Suprapubic skin (tissue), 4 donors: ENCODE measurements around the gene SLX9. TPM values are rescaled to one million over a fixed set of nuclear protein-coding genes. Genes with fewer than 3 reads are reported as not detected.

ENCODE experiments used
- DNase-seq, 2 donors: peaks; one replicate each; pipeline ENCODE4 v3.0.0-alpha.2; 2019; ENCODE audit warnings: low spot score in 2 of 2
- H3K27ac ChIP-seq: fragments of 200-600 bp; sonication (generic); one replicate; pipeline ENCODE4 v1.5.1; 2019
- H3K27me3 ChIP-seq: fragments of 200-600 bp; sonication (generic); one replicate; pipeline ENCODE4 v1.5.1; 2019
- H3K36me3 ChIP-seq: fragments of 200-600 bp; sonication (generic); one replicate; pipeline ENCODE4 v1.5.1; 2019
- H3K4me1 ChIP-seq: fragments of 200-600 bp; sonication (generic); one replicate; pipeline ENCODE4 v1.5.1; 2019
- H3K4me3 ChIP-seq: fragments of 200-600 bp; sonication (generic); one replicate; pipeline ENCODE4 v1.5.1; 2019; ENCODE audit warnings: mild to moderate bottlenecking
- H3K9me3 ChIP-seq: fragments of 200-600 bp; sonication (generic); one replicate; pipeline ENCODE4 v1.5.1; 2019
- EP300 ChIP-seq: sonication (generic); formaldehyde crosslinking; IDR thresholded peaks from one replicate; pipeline ENCODE4 v1.6.1; 2017; ENCODE audit warnings: antibody characterized with exemption
- POLR2A ChIP-seq, 2 donors: fragments of 450-650 bp; IDR thresholded peaks; one replicate each; pipeline ENCODE4 v1.6.1; 2017; ENCODE audit warnings: antibody characterized with exemption in 2 of 2, mild to moderate bottlenecking in 2 of 2, moderate library complexity in 2 of 2
- POLR2AphosphoS5 ChIP-seq, 3 donors: sonication (generic); formaldehyde crosslinking; IDR thresholded peaks; one replicate each; pipeline ENCODE4 v1.6.1; 2017; ENCODE audit warnings: antibody characterized with exemption in 3 of 3
- WGBS: methylation state at CpG from one replicate; pipeline ENCODE4 v1.1.5; 2018; 5-methylcytosine and 5-hydroxymethylcytosine counted together
- total RNA-seq, 4 donors: library from RNA; depleted of rRNA; stranded (reverse); fragments of >200 nt; gene quantifications; one replicate each; pipeline ENCODE4 v1.1.0, GENCODE V29; 2016
- TF ChIP-seq, protein P1 (sequence below), 2 donors: fragments of 200-600 bp in 1 of 2; fragments of 450-650 bp in 1 of 2; sonication (generic) in 1 of 2; IDR thresholded peaks; one replicate each; pipeline ENCODE4 v1.5.1; 2016 to 2019; ENCODE audit warnings: antibody characterized with exemption in 2 of 2, mild to moderate bottlenecking in 1 of 2, moderate library complexity in 1 of 2

The SLX9 gene
- total RNA-seq, 4 donors from 2014 or later: 13.4 to 16.9 (median 14.4) TPM

DNA sequence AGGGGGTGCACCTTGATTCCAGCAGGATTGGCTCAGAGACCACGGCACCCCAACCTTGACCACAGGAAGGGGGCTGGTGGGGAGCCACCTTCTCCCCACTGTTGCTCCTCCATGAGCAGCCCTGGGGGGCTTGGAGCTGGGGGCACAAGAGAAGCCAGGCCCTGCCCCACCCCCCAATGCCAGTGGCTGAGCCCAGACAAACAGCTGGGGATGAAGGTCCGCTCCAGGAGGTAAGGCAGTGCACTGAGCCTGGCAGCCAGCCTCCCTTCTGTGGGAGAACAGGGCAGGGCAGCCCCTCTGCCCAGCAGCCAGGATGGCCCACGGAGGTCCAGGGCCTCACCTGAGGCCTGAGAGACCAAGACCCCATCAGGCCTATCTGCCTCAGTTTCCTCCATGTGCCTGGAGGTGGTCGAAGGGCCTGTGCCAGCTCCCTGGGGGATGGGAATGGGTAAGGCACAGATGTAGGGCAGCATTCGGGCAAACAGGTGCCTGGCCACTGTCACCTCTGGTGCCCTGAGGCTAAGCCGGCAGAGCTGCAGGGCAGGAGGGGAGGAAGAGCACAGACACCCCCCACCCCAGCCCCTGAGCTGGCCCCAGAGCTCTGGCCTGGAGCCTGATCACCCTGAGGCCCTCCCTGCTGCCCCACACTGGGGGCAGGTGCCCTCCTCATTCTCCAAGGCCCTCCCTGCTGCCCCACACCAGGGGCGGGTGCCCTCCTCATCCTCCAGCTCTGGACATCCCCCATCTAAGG lies 26.2 kb upstream of the SLX9 start:
- no peak overlapping the region for H3K4me3 ChIP-seq
- H3K27me3 ChIP-seq: peaks cover 4% of the 10 kb centered on the region
- TF ChIP-seq POLR2AphosphoS5 (IDR thresholded peaks at IDR 0.05): no peak
- no peak for TF ChIP-seq POLR2A (IDR thresholded peaks at IDR 0.05)
- TF ChIP-seq, protein P1, sequence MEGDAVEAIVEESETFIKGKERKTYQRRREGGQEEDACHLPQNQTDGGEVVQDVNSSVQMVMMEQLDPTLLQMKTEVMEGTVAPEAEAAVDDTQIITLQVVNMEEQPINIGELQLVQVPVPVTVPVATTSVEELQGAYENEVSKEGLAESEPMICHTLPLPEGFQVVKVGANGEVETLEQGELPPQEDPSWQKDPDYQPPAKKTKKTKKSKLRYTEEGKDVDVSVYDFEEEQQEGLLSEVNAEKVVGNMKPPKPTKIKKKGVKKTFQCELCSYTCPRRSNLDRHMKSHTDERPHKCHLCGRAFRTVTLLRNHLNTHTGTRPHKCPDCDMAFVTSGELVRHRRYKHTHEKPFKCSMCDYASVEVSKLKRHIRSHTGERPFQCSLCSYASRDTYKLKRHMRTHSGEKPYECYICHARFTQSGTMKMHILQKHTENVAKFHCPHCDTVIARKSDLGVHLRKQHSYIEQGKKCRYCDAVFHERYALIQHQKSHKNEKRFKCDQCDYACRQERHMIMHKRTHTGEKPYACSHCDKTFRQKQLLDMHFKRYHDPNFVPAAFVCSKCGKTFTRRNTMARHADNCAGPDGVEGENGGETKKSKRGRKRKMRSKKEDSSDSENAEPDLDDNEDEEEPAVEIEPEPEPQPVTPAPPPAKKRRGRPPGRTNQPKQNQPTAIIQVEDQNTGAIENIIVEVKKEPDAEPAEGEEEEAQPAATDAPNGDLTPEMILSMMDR (IDR thresholded peaks at IDR 0.05): no peak
- TF ChIP-seq EP300: no peak
- H3K36me3 ChIP-seq: no peaks in the 10 kb centered on the region
- DNase-seq: no peak
- no peak overlapping the region for H3K27ac ChIP-seq
- 81% methylated on average over 4 of the region's 7 CpGs for WGBS
- peaks cover 39% of the 10 kb centered on the region for H3K4me1 ChIP-seq
- no peaks in the 10 kb centered on the region for H3K9me3 ChIP-seq

DNA sequence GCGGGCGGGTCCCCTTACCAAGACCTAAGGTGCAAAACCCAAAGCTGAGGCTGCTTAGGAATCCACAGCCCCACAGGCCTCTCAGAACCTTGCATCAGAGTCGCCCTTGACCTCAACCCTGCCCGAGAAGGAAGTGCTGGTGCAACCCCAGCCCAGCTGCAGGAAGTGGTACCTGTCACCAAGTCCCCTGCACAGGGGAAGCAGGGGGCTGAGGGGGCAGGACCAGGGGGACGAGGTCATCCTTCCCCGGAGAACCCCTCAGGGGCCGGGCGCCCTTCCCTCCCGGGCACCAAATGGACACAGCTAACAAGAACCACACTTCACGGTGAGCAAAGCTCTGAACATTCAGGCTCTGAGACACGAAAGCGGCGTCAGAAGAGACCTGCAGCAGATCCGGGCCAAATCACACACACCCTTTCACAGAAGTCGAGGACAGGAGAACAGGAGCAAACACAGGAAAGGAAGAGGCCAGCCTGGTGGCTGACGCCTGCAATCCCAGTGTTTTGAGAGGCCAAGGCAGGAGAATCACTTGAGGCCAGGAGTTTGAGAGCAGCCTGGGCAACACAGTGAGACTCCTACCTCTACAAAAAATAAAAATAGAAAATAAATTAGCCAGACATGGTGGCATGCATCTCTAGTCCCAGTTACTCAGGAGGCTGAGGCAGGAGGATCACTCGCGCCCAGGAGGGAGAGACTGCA lies 25.5 kb upstream of the SLX9 start:
- DNase-seq: no peak
- H3K27ac ChIP-seq: no peak overlapping the region
- TF ChIP-seq, protein P1 (IDR thresholded peaks at IDR 0.05): no peak
- TF ChIP-seq POLR2AphosphoS5 (IDR thresholded peaks at IDR 0.05) (no peak), POLR2A (IDR thresholded peaks at IDR 0.05) (no peak), EP300 (no peak)
- no peak overlapping the region for H3K4me3 ChIP-seq
- WGBS: 79% methylated on average over 15 of the region's 18 CpGs
- H3K9me3 ChIP-seq: no peaks in the 10 kb centered on the region
- no peaks in the 10 kb centered on the region for H3K36me3 ChIP-seq
- H3K27me3 ChIP-seq: peaks cover 5% of the 10 kb centered on the region
- peaks cover 39% of the 10 kb centered on the region for H3K4me1 ChIP-seq

DNA sequence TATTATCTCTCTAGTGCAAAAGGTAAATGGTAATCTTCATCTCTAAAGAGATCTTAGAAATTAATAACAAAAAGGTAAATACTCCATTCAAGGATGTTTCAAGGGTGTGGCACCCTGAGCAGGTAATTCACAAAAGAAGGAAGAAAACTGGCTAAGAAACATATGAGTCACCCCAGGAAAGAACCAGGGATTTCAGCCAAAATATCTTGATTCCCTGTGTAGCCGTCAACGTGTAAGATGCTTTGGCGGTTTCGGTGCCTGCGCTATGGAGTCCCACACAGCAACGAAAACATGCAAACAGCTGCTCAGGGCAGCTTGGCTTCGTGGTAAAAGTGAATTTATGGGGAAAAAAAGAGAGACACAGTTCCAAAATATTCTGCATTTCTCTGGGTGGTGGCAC lies 22.9 kb upstream of the SLX9 start:
- 33% methylated on average over 7 of the region's 7 CpGs for WGBS
- DNase-seq: no peak
- Histone ChIP-seq H3K27me3 (peaks cover 17% of the 10 kb centered on the region), H3K27ac (no peak overlapping the region), H3K4me1 (peaks cover 20% of the 10 kb centered on the region), H3K4me3 (no peak overlapping the region), H3K36me3 (no peaks in the 10 kb centered on the region), H3K9me3 (no peaks in the 10 kb centered on the region)
- TF ChIP-seq POLR2A (IDR thresholded peaks at IDR 0.05) (no peak), POLR2AphosphoS5 (IDR thresholded peaks at IDR 0.05) (no peak), EP300 (no peak)
- TF ChIP-seq, protein P1 (IDR thresholded peaks at IDR 0.05): no peak

DNA sequence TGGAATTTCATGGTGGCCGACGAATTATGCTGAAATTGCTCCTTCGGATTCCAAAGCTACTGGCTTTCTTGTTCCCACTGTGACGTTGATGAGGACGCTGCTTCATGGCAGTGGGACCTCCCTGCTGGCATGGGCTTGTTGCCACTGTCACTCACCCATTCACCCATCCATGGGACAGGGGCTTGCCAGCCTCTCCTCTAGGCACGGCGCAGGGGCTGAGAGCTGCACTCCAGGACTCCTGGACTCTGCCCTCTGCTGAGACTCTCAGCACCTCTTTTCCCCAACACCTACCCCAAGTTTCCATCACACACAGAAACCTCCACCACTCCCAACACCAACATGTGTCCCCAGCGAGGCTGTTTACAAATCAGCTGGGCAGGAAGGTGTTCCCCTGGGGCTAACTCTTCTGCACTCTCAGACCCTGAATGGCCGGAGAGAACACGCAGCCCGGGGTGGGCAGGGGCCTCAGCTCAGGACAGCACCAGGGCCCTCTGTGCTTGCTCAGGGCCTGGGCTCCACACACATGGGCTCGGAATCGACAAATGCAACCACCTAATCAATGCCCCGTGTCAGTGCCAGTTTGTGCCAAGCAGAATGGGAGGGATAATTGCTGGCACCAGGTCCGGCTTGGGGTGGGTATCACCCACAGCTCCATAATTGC lies 22.3 kb upstream of the SLX9 start:
- H3K4me3 ChIP-seq: no peak overlapping the region
- H3K4me1 ChIP-seq: peaks cover 14% of the 10 kb centered on the region
- no peaks in the 10 kb centered on the region for H3K36me3 ChIP-seq
- 70% methylated on average over 8 of the region's 15 CpGs for WGBS
- H3K27ac ChIP-seq: no peak overlapping the region
- DNase-seq: no peak
- TF ChIP-seq, protein P1 (IDR thresholded peaks at IDR 0.05): no peak
- TF ChIP-seq EP300 (no peak), POLR2AphosphoS5 (IDR thresholded peaks at IDR 0.05) (no peak), POLR2A (IDR thresholded peaks at IDR 0.05) (no peak)
- H3K9me3 ChIP-seq: no peaks in the 10 kb centered on the region
- H3K27me3 ChIP-seq: peaks cover 17% of the 10 kb centered on the region

DNA sequence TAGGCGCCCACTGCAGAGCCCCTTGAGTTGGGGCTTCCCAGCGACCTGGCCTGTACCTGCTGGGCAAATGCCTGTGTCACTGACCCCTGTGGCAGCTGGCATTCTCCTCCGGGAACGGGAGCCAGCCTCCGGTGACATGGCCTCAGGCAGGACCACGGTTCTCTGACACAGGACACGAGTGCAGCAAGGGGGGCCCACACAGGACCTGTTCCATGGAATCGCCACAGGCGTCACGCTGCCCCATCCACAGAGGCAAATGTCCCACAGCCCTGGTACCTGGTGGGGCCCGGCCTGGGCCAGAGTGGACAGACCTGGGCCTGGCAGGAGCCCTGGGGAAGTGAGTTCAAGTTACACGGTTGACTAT lies 21.7 kb upstream of the SLX9 start:
- Histone ChIP-seq H3K36me3 (no peaks in the 10 kb centered on the region), H3K27ac (no peak overlapping the region), H3K27me3 (peaks cover 17% of the 10 kb centered on the region), H3K4me1 (peaks cover 13% of the 10 kb centered on the region), H3K4me3 (no peak overlapping the region), H3K9me3 (no peaks in the 10 kb centered on the region)
- 69% methylated on average over 2 of the region's 12 CpGs for WGBS
- no peak for DNase-seq
- TF ChIP-seq POLR2A (IDR thresholded peaks at IDR 0.05) (no peak), EP300 (no peak), POLR2AphosphoS5 (IDR thresholded peaks at IDR 0.05) (no peak)
- TF ChIP-seq, protein P1 (IDR thresholded peaks at IDR 0.05): no peak
